Measurements from ENCODE around the gene TMED7. TPM values are rescaled to one million over a fixed set of nuclear protein-coding genes. Genes with fewer than 3 reads are reported as not detected.

Gene TMED7
- total and polyA plus RNA-seq, 2 of the 13 experiments (the other 11 are each of a cell fraction or from before 2014, with no cell fraction given) = 58.0 to 113 TPM

DNA sequence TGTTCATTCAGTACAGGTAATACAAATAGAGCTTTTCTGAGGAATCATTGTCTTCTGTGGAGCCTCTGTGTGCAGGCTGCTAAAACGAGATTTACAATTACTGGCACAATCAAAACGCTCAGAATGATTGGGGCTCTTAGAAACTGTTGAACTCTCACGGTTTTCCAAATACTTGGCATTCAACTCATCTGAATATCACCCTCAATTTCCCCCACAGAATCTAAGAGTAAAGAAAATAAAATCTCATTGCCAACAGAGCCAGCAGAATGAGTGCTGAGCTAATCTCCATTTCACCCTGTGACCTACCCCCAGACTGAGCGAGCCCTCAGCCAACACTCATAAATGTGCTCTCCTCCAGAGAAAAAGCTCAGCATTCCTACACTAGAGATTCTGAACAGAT, 35.3 kb upstream of the TMED7 start (continued):
- TF ChIP-seq, protein P1, sequence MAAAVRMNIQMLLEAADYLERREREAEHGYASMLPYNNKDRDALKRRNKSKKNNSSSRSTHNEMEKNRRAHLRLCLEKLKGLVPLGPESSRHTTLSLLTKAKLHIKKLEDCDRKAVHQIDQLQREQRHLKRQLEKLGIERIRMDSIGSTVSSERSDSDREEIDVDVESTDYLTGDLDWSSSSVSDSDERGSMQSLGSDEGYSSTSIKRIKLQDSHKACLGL (CRISPR knock-in tag; IDR thresholded peaks at IDR 0.05) = no peak
- TF ChIP-seq, protein P2, sequence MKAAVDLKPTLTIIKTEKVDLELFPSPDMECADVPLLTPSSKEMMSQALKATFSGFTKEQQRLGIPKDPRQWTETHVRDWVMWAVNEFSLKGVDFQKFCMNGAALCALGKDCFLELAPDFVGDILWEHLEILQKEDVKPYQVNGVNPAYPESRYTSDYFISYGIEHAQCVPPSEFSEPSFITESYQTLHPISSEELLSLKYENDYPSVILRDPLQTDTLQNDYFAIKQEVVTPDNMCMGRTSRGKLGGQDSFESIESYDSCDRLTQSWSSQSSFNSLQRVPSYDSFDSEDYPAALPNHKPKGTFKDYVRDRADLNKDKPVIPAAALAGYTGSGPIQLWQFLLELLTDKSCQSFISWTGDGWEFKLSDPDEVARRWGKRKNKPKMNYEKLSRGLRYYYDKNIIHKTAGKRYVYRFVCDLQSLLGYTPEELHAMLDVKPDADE (CRISPR knock-in tag; IDR thresholded peaks at IDR 0.05) = no peak
- no peak for TF ChIP-seq ZNF549 (CRISPR knock-in tag; IDR thresholded peaks at IDR 0.05)

- ChIA-PET CTCF (ENCODE audit: low intra/inter-chr PET ratio, low total read pairs) (no interaction called here), POLR2A (no interaction called here)
- H3K9ac ChIP-seq (ENCODE audit: insufficient read depth, low read depth, low read length) = no peak overlapping the region
- no peaks in the 10 kb centered on the region for H3K79me2 ChIP-seq (ENCODE audit: insufficient read depth, low read length)
- 33% methylated on average over 2 of the region's 2 CpGs for WGBS (ENCODE audit: low lambda C conversion rate)
- in situ Hi-C loops (cut with HindIII; ENCODE audit: extremely low pct_ligation_motif_present, low pct_unique_long_range_greater_than_20kb) = no loop called here
- no peaks in the 10 kb centered on the region for H4K20me1 ChIP-seq (ENCODE audit: insufficient read depth, low read length)
- no peak for DNase-seq (ENCODE audit: low spot score)
- H3K4me1 ChIP-seq (ENCODE audit: insufficient read depth, low read length) = no peaks in the 10 kb centered on the region
- H3K27ac ChIP-seq (ENCODE audit: extremely low read length, insufficient read depth, low read length) = no peak overlapping the region
- FAIRE-seq = no peak
- ATAC-seq = no peak
- H3K27me3 ChIP-seq (ENCODE audit: control insufficient read depth in 1 of 2, insufficient read depth in 2 of 2, low read length in 2 of 2) = no peaks in the 10 kb centered on the region
- no TSS peak for BruUV-seq (replicated peaks)
- no peaks in the 10 kb centered on the region for H3K36me3 ChIP-seq (replicated peaks in 1 of 2; ENCODE audit: control insufficient read depth in 1 of 2, insufficient read depth in 2 of 2, low read length in 2 of 2)
- H3K4me3 ChIP-seq (replicated peaks in 1 of 3; ENCODE audit: insufficient read depth in 1 of 3, low read depth in 2 of 3, low read length in 3 of 3) = no peak overlapping the region
- H3K4me2 ChIP-seq (ENCODE audit: low read depth, low read length) = no peak overlapping the region
- intact Hi-C loops (cut with micrococcal nuclease; ENCODE audit: unreplicated experiment) = no loop called here
- no peaks in the 10 kb centered on the region for H3K9me3 ChIP-seq (ENCODE audit: low read length)
- no peak overlapping the region for H2AFZ ChIP-seq (ENCODE audit: low read length)
- TF ChIP-seq NCOA1 (CRISPR knock-in tag; IDR thresholded peaks at IDR 0.05) (no peak), U2AF1 (optimal IDR thresholded peaks at IDR 0.05; ENCODE audit: low read depth, low read length) (no peak), ZBTB20 (CRISPR knock-in tag; IDR thresholded peaks at IDR 0.05; ENCODE audit: borderline replicate concordance, low read depth) (no peak), ZNF383 (CRISPR knock-in tag; IDR thresholded peaks at IDR 0.05; ENCODE audit: borderline replicate concordance) (no peak), HOXA9 (CRISPR knock-in tag; IDR thresholded peaks at IDR 0.05; ENCODE audit: borderline replicate concordance) (no peak), ZNF468 (CRISPR knock-in tag; IDR thresholded peaks at IDR 0.05) (no peak), GPN1 (CRISPR knock-in tag; IDR thresholded peaks at IDR 0.05; ENCODE audit: borderline replicate concordance) (no peak), TEAD3 (CRISPR knock-in tag; optimal IDR thresholded peaks at IDR 0.05; ENCODE audit: borderline replicate concordance) (no peak)
- TF ChIP-seq, protein P3, sequence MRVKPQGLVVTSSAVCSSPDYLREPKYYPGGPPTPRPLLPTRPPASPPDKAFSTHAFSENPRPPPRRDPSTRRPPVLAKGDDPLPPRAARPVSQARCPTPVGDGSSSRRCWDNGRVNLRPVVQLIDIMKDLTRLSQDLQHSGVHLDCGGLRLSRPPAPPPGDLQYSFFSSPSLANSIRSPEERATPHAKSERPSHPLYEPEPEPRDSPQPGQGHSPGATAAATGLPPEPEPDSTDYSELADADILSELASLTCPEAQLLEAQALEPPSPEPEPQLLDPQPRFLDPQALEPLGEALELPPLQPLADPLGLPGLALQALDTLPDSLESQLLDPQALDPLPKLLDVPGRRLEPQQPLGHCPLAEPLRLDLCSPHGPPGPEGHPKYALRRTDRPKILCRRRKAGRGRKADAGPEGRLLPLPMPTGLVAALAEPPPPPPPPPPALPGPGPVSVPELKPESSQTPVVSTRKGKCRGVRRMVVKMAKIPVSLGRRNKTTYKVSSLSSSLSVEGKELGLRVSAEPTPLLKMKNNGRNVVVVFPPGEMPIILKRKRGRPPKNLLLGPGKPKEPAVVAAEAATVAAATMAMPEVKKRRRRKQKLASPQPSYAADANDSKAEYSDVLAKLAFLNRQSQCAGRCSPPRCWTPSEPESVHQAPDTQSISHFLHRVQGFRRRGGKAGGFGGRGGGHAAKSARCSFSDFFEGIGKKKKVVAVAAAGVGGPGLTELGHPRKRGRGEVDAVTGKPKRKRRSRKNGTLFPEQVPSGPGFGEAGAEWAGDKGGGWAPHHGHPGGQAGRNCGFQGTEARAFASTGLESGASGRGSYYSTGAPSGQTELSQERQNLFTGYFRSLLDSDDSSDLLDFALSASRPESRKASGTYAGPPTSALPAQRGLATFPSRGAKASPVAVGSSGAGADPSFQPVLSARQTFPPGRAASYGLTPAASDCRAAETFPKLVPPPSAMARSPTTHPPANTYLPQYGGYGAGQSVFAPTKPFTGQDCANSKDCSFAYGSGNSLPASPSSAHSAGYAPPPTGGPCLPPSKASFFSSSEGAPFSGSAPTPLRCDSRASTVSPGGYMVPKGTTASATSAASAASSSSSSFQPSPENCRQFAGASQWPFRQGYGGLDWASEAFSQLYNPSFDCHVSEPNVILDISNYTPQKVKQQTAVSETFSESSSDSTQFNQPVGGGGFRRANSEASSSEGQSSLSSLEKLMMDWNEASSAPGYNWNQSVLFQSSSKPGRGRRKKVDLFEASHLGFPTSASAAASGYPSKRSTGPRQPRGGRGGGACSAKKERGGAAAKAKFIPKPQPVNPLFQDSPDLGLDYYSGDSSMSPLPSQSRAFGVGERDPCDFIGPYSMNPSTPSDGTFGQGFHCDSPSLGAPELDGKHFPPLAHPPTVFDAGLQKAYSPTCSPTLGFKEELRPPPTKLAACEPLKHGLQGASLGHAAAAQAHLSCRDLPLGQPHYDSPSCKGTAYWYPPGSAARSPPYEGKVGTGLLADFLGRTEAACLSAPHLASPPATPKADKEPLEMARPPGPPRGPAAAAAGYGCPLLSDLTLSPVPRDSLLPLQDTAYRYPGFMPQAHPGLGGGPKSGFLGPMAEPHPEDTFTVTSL (CRISPR knock-in tag; IDR thresholded peaks at IDR 0.05; ENCODE audit: borderline replicate concordance) = no peak
- TF ChIP-seq, protein P4, sequence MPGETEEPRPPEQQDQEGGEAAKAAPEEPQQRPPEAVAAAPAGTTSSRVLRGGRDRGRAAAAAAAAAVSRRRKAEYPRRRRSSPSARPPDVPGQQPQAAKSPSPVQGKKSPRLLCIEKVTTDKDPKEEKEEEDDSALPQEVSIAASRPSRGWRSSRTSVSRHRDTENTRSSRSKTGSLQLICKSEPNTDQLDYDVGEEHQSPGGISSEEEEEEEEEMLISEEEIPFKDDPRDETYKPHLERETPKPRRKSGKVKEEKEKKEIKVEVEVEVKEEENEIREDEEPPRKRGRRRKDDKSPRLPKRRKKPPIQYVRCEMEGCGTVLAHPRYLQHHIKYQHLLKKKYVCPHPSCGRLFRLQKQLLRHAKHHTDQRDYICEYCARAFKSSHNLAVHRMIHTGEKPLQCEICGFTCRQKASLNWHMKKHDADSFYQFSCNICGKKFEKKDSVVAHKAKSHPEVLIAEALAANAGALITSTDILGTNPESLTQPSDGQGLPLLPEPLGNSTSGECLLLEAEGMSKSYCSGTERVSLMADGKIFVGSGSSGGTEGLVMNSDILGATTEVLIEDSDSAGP (CRISPR knock-in tag; IDR thresholded peaks at IDR 0.05; ENCODE audit: borderline replicate concordance) = no peak
These were observed 32.0 kb upstream of the TMED7 start for GRCh38 chr5:115657881-115658233.

Measured in HepG2 (cell line).